ENCODE results near the gene CNN1.

CNN1 gene

GRCh38 chr19:11538232-11539036, at the start of gene CNN1:
Gene CNN1, plus strand, starts transcription at chr19:11538851. Its CDS starts 77 bp downstream, at chr19:11538928.
- no peak within 1 kb of the TSS for H3K4me3 ChIP-seq (ENCODE audit: low read length)
- DNase-seq (ENCODE audit: low read depth), result no peak
- TF ChIP-seq, protein P1, sequence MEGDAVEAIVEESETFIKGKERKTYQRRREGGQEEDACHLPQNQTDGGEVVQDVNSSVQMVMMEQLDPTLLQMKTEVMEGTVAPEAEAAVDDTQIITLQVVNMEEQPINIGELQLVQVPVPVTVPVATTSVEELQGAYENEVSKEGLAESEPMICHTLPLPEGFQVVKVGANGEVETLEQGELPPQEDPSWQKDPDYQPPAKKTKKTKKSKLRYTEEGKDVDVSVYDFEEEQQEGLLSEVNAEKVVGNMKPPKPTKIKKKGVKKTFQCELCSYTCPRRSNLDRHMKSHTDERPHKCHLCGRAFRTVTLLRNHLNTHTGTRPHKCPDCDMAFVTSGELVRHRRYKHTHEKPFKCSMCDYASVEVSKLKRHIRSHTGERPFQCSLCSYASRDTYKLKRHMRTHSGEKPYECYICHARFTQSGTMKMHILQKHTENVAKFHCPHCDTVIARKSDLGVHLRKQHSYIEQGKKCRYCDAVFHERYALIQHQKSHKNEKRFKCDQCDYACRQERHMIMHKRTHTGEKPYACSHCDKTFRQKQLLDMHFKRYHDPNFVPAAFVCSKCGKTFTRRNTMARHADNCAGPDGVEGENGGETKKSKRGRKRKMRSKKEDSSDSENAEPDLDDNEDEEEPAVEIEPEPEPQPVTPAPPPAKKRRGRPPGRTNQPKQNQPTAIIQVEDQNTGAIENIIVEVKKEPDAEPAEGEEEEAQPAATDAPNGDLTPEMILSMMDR (IDR thresholded peaks at IDR 0.05; ENCODE audit: insufficient read depth, low read depth, low read length, missing control alignments), result no peak

- H3K4me3 ChIP-seq (ENCODE audit: low read length), result no peak overlapping the region
- TF ChIP-seq, protein P1 (IDR thresholded peaks at IDR 0.05; ENCODE audit: insufficient read depth, low read depth, low read length, missing control alignments), result no peak
- no peak for DNase-seq (ENCODE audit: low read depth)
Observed at GRCh38 chr19:11489378-11489777, 49.3 kb upstream of the CNN1 start.

- no peak for DNase-seq (ENCODE audit: low read depth)
- H3K4me3 ChIP-seq (ENCODE audit: low read length), result no peak overlapping the region
- TF ChIP-seq, protein P1 (IDR thresholded peaks at IDR 0.05; ENCODE audit: insufficient read depth, low read depth, low read length, missing control alignments), result no peak
Observed at GRCh38 chr19:11494634-11495285, 43.9 kb upstream of the CNN1 start.

GRCh38 chr19:11495481-11495880, 43.2 kb upstream of the CNN1 start:
- DNase-seq (ENCODE audit: low read depth), result no peak
- TF ChIP-seq, protein P1 (IDR thresholded peaks at IDR 0.05; ENCODE audit: insufficient read depth, low read depth, low read length, missing control alignments), result no peak

GRCh38 chr19:11495885-11496284, 42.8 kb upstream of the CNN1 start:
- TF ChIP-seq, protein P1 (IDR thresholded peaks at IDR 0.05; ENCODE audit: insufficient read depth, low read depth, low read length, missing control alignments), result no peak
- no peak overlapping the region for H3K4me3 ChIP-seq (ENCODE audit: low read length)
- no peak for DNase-seq (ENCODE audit: low read depth)

More at GRCh38 chr19:11495481-11495880, 43.2 kb upstream of the CNN1 start:
- H3K4me3 ChIP-seq (ENCODE audit: low read length), result no peak overlapping the region

DNA sequence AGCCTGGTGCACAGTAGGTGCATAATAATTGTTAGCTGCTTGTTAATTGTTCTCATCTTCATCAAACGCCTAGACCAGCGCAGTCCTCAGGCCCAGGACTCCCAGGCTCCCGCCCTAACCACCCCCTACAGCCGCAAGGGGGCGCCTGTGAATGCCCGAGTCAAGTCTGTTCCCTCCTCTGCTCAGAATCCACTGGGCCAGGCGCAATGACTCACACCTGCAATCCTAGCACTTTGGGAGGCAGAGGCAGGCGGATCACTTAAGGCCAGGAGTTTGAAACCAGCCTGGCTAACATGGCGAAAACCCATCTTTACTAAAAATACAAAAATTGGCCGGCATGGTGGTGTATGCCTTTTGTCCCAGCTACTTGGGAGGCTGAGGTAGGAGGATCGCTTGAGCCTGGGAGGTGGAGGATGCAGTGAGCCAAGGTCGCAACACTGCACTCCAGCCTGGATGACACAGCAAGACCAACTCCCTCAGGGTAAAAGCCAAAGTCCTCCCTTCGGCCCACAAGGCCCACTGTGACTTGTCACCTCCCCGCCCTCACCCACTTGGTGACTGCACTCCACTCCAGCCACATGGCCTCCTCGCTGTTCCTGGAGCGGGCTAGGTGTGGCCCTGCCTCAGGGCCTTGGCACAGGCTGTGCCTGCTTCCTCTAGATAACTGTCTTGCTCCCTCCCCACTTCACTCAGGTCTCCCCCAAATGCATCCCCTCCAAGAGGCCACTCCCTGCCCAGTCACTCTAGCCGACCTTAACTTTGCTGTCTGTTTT, 42.1 kb upstream of the CNN1 start:
- no peak overlapping the region for H3K4me3 ChIP-seq (ENCODE audit: low read length)
- TF ChIP-seq, protein P1 (IDR thresholded peaks at IDR 0.05; ENCODE audit: insufficient read depth, low read depth, low read length, missing control alignments), result peak; percentile 73
- peak; percentile 91 for DNase-seq (ENCODE audit: low read depth)
